Natural killer cell (primary cell): ENCODE data around the gene RXRG. TPM values are rescaled to one million over a fixed set of nuclear protein-coding genes. Genes with fewer than 3 reads are reported as not detected.

ENCODE experiments used
- ATAC-seq, 3 donors: fragments of 150-1000 bp in 2 of 3; fragments of 200-7000 bp in 1 of 3; cut with Tn5 transposase; 1 replicate in 1 of 3; 2 replicates in 2 of 3; pipeline ENCODE4 v1.10.0; 2021; ENCODE audit warnings: mild to moderate bottlenecking in 2 of 3, moderate library complexity in 2 of 3
- DNase-seq, 2 donors: peaks; one replicate each; pipeline versions ENCODE4 v3.0.0 to v3.0.0-alpha.2; 2013 to 2021; ENCODE audit warnings: mixed read lengths in 1 of 2
- H3K27ac ChIP-seq: one replicate; pipeline ENCODE4 v1.5.1; 2013; ENCODE audit warnings: mild to moderate bottlenecking, low read length
- H3K27me3 ChIP-seq: one replicate; pipeline ENCODE4 v1.6.1; 2013; ENCODE audit warnings: low read length; ENCODE audit not compliant: control insufficient read depth, insufficient read depth
- H3K36me3 ChIP-seq: one replicate; pipeline ENCODE4 v1.6.1; 2013; ENCODE audit warnings: low read length; ENCODE audit not compliant: control insufficient read depth, insufficient read depth
- H3K4me1 ChIP-seq: one replicate; pipeline ENCODE4 v1.6.1; 2013; ENCODE audit warnings: low read length; ENCODE audit not compliant: control insufficient read depth, insufficient read depth
- H3K4me3 ChIP-seq: one replicate; pipeline ENCODE4 v1.5.1; 2013; ENCODE audit warnings: low read length
- H3K9me3 ChIP-seq: one replicate; pipeline ENCODE4 v1.6.1; 2013; ENCODE audit warnings: low read length; ENCODE audit not compliant: control insufficient read depth, insufficient read depth
- H3K27ac Mint-ChIP-seq, 2 donors: one replicate each; pipeline ENCODE4 v1.8.0; 2022; ENCODE audit warnings: mild to moderate bottlenecking in 2 of 2, mixed read lengths in 2 of 2, moderate library complexity in 1 of 2
- H3K27me3 Mint-ChIP-seq, 2 donors: one replicate each; pipeline ENCODE4 v1.8.0; 2022; ENCODE audit warnings: low read depth in 2 of 2, mixed read lengths in 2 of 2
- H3K36me3 Mint-ChIP-seq: one replicate; pipeline ENCODE4 v1.8.0; 2022; ENCODE audit warnings: mixed read lengths
- H3K4me1 Mint-ChIP-seq, 2 donors: one replicate each; pipeline ENCODE4 v1.8.0; 2022; ENCODE audit warnings: mixed read lengths in 2 of 2
- H3K4me3 Mint-ChIP-seq: one replicate; pipeline ENCODE4 v1.8.0; 2022; ENCODE audit warnings: mild to moderate bottlenecking, moderate library complexity, mixed read lengths
- H3K9me3 Mint-ChIP-seq, 2 donors: one replicate each; pipeline ENCODE4 v1.8.0; 2022; ENCODE audit warnings: mixed read lengths in 2 of 2
- CTCF ChIP-seq: fragments of 200-600 bp; IDR thresholded peaks from one replicate; pipeline ENCODE4 v1.8.0; 2022; ENCODE audit warnings: antibody characterized with exemption
- WGBS: methylation state at CpG from one replicate; pipeline ENCODE4 v1.1.7; 2013; ENCODE audit warnings: missing lambda C conversion rate; ENCODE audit not compliant: insufficient coverage; 5-methylcytosine and 5-hydroxymethylcytosine counted together
- intact Hi-C: fragments of 100-400 bp; cut with micrococcal nuclease; formaldehyde crosslinking; loops from one replicate; pipeline ENCODE4 v1.14.2; 2022
- total RNA-seq, 4 donors: library from RNA; stranded (reverse); fragments of 120-200 nt in 1 of 4; gene quantifications; one replicate each; pipeline versions ENCODE4 v1.2.3 to v1.2.4, GENCODE V29; 2013 to 2022

RXRG gene
- total RNA-seq, 3 donors from 2014 or later (not counting 1 experiment from before 2014, with no cell fraction given): not detected

GRCh38 chr1:165436994-165437393, 7.9 kb downstream of the RXRG start:
- H3K4me3 ChIP-seq: no peak overlapping the region
- DNase-seq (no peak), ATAC-seq (no peak)
- H3K9me3 ChIP-seq: no peaks in the 10 kb centered on the region
- H3K27me3 ChIP-seq: no peaks in the 10 kb centered on the region
- Mint-ChIP-seq H3K27ac (no peak overlapping the region), H3K4me3 (no peak overlapping the region), H3K27me3 (peaks cover 14 to 29% of the 10 kb centered on the region in 2 donors), H3K9me3 (no peaks in the 10 kb centered on the region), H3K4me1 (no peaks in the 10 kb centered on the region), H3K36me3 (no peaks in the 10 kb centered on the region)
- H3K4me1 ChIP-seq: no peaks in the 10 kb centered on the region
- intact Hi-C loops: no loop called here
- 61% methylated on average over 2 of the region's 2 CpGs for WGBS
- TF ChIP-seq CTCF: no peak
- no peak overlapping the region for H3K27ac ChIP-seq
- H3K36me3 ChIP-seq: no peaks in the 10 kb centered on the region

- H3K36me3 ChIP-seq: no peaks in the 10 kb centered on the region
- 96% methylated on average over 2 of the region's 2 CpGs for WGBS
- H3K9me3 ChIP-seq: no peaks in the 10 kb centered on the region
- no peaks in the 10 kb centered on the region for H3K4me1 Mint-ChIP-seq
- intact Hi-C loops: no loop called here
- ATAC-seq: no peak
- TF ChIP-seq CTCF: no peak
- no peak overlapping the region for H3K27ac Mint-ChIP-seq
- no peak overlapping the region for H3K4me3 Mint-ChIP-seq
- H3K9me3 Mint-ChIP-seq: no peaks in the 10 kb centered on the region
- no peak for DNase-seq
- H3K4me3 ChIP-seq: no peak overlapping the region
- H3K4me1 ChIP-seq: no peaks in the 10 kb centered on the region
- H3K27ac ChIP-seq: no peak overlapping the region
- peaks cover 17 to 23% of the 10 kb centered on the region in 2 donors for H3K27me3 Mint-ChIP-seq
- H3K36me3 Mint-ChIP-seq: no peaks in the 10 kb centered on the region
- H3K27me3 ChIP-seq: no peaks in the 10 kb centered on the region
Observed at GRCh38 chr1:165435801-165436200, 9.1 kb downstream of the RXRG start.

- Histone ChIP-seq H3K4me1 (no peaks in the 10 kb centered on the region), H3K27me3 (no peaks in the 10 kb centered on the region), H3K9me3 (no peaks in the 10 kb centered on the region), H3K27ac (no peak overlapping the region), H3K4me3 (no peak overlapping the region), H3K36me3 (no peaks in the 10 kb centered on the region)
- no peak for TF ChIP-seq CTCF
- Mint-ChIP-seq H3K4me1 (no peaks in the 10 kb centered on the region), H3K27me3 (peaks cover 14 to 20% of the 10 kb centered on the region in 2 donors), H3K4me3 (no peak overlapping the region), H3K27ac (no peak overlapping the region), H3K9me3 (no peaks in the 10 kb centered on the region), H3K36me3 (no peaks in the 10 kb centered on the region)
- ATAC-seq: no peak
- no peak for DNase-seq
- intact Hi-C loops: no loop called here
- 36% methylated on average over 2 of the region's 2 CpGs for WGBS
Observed at GRCh38 chr1:165434281-165434680, 10.6 kb downstream of the RXRG start.

GRCh38 chr1:165431079-165431478, 13.8 kb downstream of the RXRG start:
- Mint-ChIP-seq H3K9me3 (no peaks in the 10 kb centered on the region), H3K4me3 (no peak overlapping the region), H3K4me1 (no peaks in the 10 kb centered on the region), H3K27me3 (peaks cover under 1 to 8% of the 10 kb centered on the region in 2 donors), H3K36me3 (no peaks in the 10 kb centered on the region), H3K27ac (no peak overlapping the region)
- Histone ChIP-seq H3K4me3 (no peak overlapping the region), H3K9me3 (no peaks in the 10 kb centered on the region), H3K27ac (no peak overlapping the region), H3K27me3 (no peaks in the 10 kb centered on the region), H3K36me3 (no peaks in the 10 kb centered on the region), H3K4me1 (no peaks in the 10 kb centered on the region)
- WGBS: 71% methylated on average over 4 of the region's 4 CpGs
- DNase-seq (no peak), ATAC-seq (no peak)
- intact Hi-C loops: no loop called here
- TF ChIP-seq CTCF: no peak
